ENCODE measurements around the gene SFMBT2. TPM values are rescaled to one million over a fixed set of nuclear protein-coding genes. Genes with fewer than 3 reads are reported as not detected.

Gene SFMBT2
- total RNA-seq, 2 donors from 2014 or later = 1.6 to 3.4 TPM

DNA sequence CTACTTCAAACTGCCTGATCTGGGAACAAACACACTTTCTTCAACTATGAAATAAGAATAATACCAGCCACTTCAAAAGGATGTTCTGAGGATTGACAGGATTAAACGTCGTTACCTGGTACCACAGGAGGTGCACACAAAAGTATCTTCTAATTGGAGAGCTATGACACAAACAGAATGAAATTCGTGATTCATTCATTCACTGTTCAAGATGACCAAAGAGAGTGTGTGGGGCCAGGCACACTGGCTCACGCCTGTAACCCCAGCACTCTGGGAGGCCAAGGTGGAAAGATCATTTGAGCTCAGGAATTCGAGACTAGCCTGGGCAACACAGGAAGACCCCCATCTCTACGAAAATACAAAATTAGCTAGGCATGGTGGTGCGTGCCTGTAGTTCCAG lies 50.9 kb downstream of the SFMBT2 start:
- DNase-seq = no peak
- Histone ChIP-seq H3K4me3 (no peak overlapping the region), H3K27me3 (no peaks in the 10 kb centered on the region), H3K27ac (no peak overlapping the region), H3K4me1 (no peaks in the 10 kb centered on the region), H3K9me3 (no peaks in the 10 kb centered on the region), H3K36me3 (replicated peaks in 1 of 2; ENCODE audit: insufficient read depth in 1 of 2, low read depth in 2 of 2) (no peaks in the 10 kb centered on the region)
- TF ChIP-seq POLR2A (IDR thresholded peaks at IDR 0.05) (no peak), CTCF (IDR thresholded peaks at IDR 0.05) (no peak)
- WGBS, 2 donors = 63 to 74% methylated on average over 7 of the region's 7 CpGs
- intact Hi-C loops (cut with DNase I) = no loop called here
- ATAC-seq = no peak

- Histone ChIP-seq H3K4me1 (no peaks in the 10 kb centered on the region), H3K27me3 (no peaks in the 10 kb centered on the region), H3K27ac (no peak overlapping the region), H3K4me3 (no peak overlapping the region), H3K36me3 (replicated peaks in 1 of 2; ENCODE audit: insufficient read depth in 1 of 2, low read depth in 2 of 2) (no peaks in the 10 kb centered on the region), H3K9me3 (no peaks in the 10 kb centered on the region)
- WGBS, 2 donors = 64 to 69% methylated on average over 7 of the region's 7 CpGs
- TF ChIP-seq POLR2A (IDR thresholded peaks at IDR 0.05) (no peak), CTCF (IDR thresholded peaks at IDR 0.05) (no peak)
- no peak for ATAC-seq
- no peak for DNase-seq
- intact Hi-C loops (cut with DNase I) = no loop called here
Observed at GRCh38 chr10:7359356-7359755, 51.5 kb downstream of the SFMBT2 start.

GRCh38 chr10:7357193-7357592 lies 53.6 kb downstream of the SFMBT2 start:
- DNase-seq (no peak), ATAC-seq (no peak)
- Histone ChIP-seq H3K27me3 (no peaks in the 10 kb centered on the region), H3K36me3 (replicated peaks in 1 of 2; ENCODE audit: insufficient read depth in 1 of 2, low read depth in 2 of 2) (no peaks in the 10 kb centered on the region), H3K4me3 (no peak overlapping the region), H3K4me1 (no peaks in the 10 kb centered on the region), H3K9me3 (no peaks in the 10 kb centered on the region), H3K27ac (no peak overlapping the region)
- 81 to 88% methylated on average over 5 to 6 of the region's 6 CpGs for WGBS, 2 donors
- TF ChIP-seq POLR2A (IDR thresholded peaks at IDR 0.05) = no peak
- no peak for TF ChIP-seq CTCF (IDR thresholded peaks at IDR 0.05)
- intact Hi-C loops (cut with DNase I) = no loop called here

DNA sequence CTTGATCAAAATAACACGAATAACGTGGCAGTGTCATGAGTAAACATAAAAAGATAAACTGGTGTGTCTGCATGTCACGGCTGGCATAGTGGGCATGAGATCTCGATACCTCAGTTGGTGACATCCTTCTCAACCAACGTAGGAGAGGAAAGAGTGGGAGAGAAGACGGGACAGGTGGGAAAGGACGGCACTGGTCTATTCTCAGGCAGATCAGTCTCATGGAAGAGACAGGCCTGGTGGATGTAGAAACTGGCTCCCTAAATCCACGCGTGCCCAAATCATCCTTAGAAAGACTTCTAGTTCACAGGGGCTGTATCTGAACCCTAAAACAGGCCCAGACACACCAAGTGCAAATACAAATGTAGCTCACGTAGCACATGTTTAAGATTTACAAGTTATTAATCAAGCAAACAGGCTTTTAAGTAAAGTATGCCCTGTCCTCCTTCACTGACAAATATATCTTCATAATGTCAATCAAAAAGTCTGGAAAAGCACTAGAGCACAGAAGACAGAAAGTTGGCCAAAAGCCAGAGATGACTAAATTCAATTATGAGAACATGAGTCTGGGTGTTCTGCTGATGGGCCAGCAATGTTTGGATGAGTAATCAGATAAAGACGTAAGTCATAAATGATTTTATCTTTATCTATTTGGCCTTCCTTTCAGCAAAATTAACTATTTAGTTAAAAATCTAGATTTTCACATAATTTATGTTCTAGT lies 56.3 kb downstream of the SFMBT2 start:
- Histone ChIP-seq H3K4me1 (no peaks in the 10 kb centered on the region), H3K9me3 (no peaks in the 10 kb centered on the region), H3K27ac (no peak overlapping the region), H3K27me3 (no peaks in the 10 kb centered on the region), H3K36me3 (replicated peaks in 1 of 2; ENCODE audit: insufficient read depth in 1 of 2, low read depth in 2 of 2) (no peaks in the 10 kb centered on the region), H3K4me3 (no peak overlapping the region)
- TF ChIP-seq CTCF (IDR thresholded peaks at IDR 0.05) = no peak
- DNase-seq = no peak
- no peak for ATAC-seq
- WGBS, 2 donors = 75 to 77% methylated on average over 11 of the region's 11 CpGs
- intact Hi-C loops (cut with DNase I) = no loop called here

DNA sequence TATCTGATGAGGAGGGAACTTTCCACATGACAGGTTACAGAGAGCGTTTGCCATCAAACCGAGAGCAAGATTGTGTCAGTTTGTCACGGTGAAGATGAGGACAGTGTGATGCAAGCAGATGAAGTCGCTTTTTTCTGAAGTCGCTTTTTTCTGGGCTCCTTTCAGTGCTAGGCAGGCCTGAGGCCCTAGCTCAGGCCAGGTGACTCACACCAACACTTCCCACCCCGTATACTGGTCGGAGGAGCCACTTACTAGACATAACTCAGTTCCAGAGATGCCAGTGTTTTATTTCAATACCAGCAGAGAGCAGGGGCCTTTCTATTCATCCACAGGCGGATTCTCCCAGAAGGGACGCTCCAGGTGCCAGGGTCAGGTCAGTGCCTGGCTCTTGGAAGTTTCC lies 58.9 kb downstream of the SFMBT2 start:
- no peak for DNase-seq
- H3K4me3 ChIP-seq = no peak overlapping the region
- WGBS, 2 donors = 88 to 90% methylated on average over 9 of the region's 9 CpGs
- H3K36me3 ChIP-seq (replicated peaks in 1 of 2; ENCODE audit: insufficient read depth in 1 of 2, low read depth in 2 of 2) = no peaks in the 10 kb centered on the region
- intact Hi-C loops (cut with DNase I) = no loop called here
- ATAC-seq = no peak
- no peaks in the 10 kb centered on the region for H3K9me3 ChIP-seq
- no peak for TF ChIP-seq CTCF (IDR thresholded peaks at IDR 0.05)
- no peak for TF ChIP-seq POLR2A (IDR thresholded peaks at IDR 0.05)
- H3K27me3 ChIP-seq = no peaks in the 10 kb centered on the region
- no peaks in the 10 kb centered on the region for H3K4me1 ChIP-seq
- H3K27ac ChIP-seq = no peak overlapping the region

Data from body of pancreas (tissue), 4 donors.